Breast epithelium (tissue), 4 donors: Measurements from ENCODE around the gene CEACAM16. TPM values are rescaled to one million over a fixed set of nuclear protein-coding genes. Genes with fewer than 3 reads are reported as not detected.
A peak's percentile ranks its signal among the peaks of the same experiment; 100 is the strongest.

Experiments
- DNase-seq, 2 donors: peaks; one replicate each; pipeline ENCODE4 v3.0.0-alpha.2; 2019; ENCODE audit warnings: low spot score in 2 of 2
- H3K27ac ChIP-seq, 2 donors: fragments of 200-600 bp; sonication (generic) in 1 of 2; one replicate each; pipeline ENCODE4 v1.5.1; 2016 to 2019; ENCODE audit warnings: mild to moderate bottlenecking in 1 of 2
- H3K27me3 ChIP-seq, 2 donors: fragments of 200-600 bp; sonication (generic) in 1 of 2; one replicate each; pipeline versions ENCODE4 v1.5.1 to v1.6.0; 2017 to 2019; ENCODE audit warnings: control low read depth in 1 of 2, mild to moderate bottlenecking in 1 of 2
- H3K36me3 ChIP-seq: fragments of 200-600 bp; one replicate; pipeline ENCODE4 v1.5.1; 2019
- H3K4me1 ChIP-seq, 2 donors: fragments of 200-600 bp; sonication (generic); one replicate each; pipeline ENCODE4 v1.5.1; 2016 to 2019; ENCODE audit warnings: control low read depth in 1 of 2
- H3K4me3 ChIP-seq, 3 donors: fragments of 200-600 bp; sonication (generic); 1 replicate in 2 of 3; 2 replicates in 1 of 3; pipeline ENCODE4 v1.5.1; 2016 to 2019; ENCODE audit warnings: mild to moderate bottlenecking in 3 of 3, moderate library complexity in 2 of 3
- H3K9me3 ChIP-seq, 2 donors: fragments of 200-600 bp; sonication (generic) in 1 of 2; one replicate each; pipeline ENCODE4 v1.5.1; 2016 to 2019; ENCODE audit warnings: control low read depth in 1 of 2
- CTCF ChIP-seq, 3 donors: fragments of 450-650 bp; IDR thresholded peaks; one replicate each; pipeline ENCODE4 v1.5.1; 2016 to 2017; ENCODE audit warnings: antibody characterized with exemption in 3 of 3, mild to moderate bottlenecking in 3 of 3, moderate library complexity in 3 of 3
- POLR2A ChIP-seq: fragments of 450-650 bp; IDR thresholded peaks from one replicate; pipeline ENCODE4 v1.6.1; 2016; ENCODE audit warnings: antibody characterized with exemption, mild to moderate bottlenecking, moderate library complexity
- POLR2AphosphoS5 ChIP-seq, 3 donors: sonication (generic); formaldehyde crosslinking; IDR thresholded peaks; one replicate each; pipeline ENCODE4 v1.6.1; 2017; ENCODE audit warnings: antibody characterized with exemption in 3 of 3
- intact Hi-C: fragments of 100-400 bp; cut with DNase I; formaldehyde crosslinking; loops from one replicate; pipeline ENCODE4 v1.15.1; 2023; ENCODE audit warnings: low total_unique reads
- total RNA-seq, 3 donors: library from RNA; depleted of rRNA; stranded (reverse); fragments of >200 nt; gene quantifications; one replicate each; pipeline ENCODE4 v1.1.0, GENCODE V29; 2016

The CEACAM16 gene
- total RNA-seq, 3 donors from 2014 or later, result not detected

- peaks cover 18 to 27% of the 10 kb centered on the region in 2 donors for H3K4me1 ChIP-seq
Observed at GRCh38 chr19:44742330-44743061, 43.5 kb downstream of the CEACAM16 start.

GRCh38 chr19:44744871-44745332 is 46.0 kb downstream of the CEACAM16 start:
- Histone ChIP-seq H3K4me1 (peaks cover 22 to 23% of the 10 kb centered on the region in 2 donors), H3K4me3 (peak overlapping the region in 1 of 3 donors; percentile 26), H3K36me3 (no peaks in the 10 kb centered on the region), H3K27ac (peak overlapping the region; percentile 91 to 96), H3K27me3 (no peaks in the 10 kb centered on the region), H3K9me3 (no peaks in the 10 kb centered on the region)
- no peak for DNase-seq
- TF ChIP-seq POLR2A (no peak), POLR2AphosphoS5 (IDR thresholded peaks at IDR 0.05) (no peak), CTCF (IDR thresholded peaks at IDR 0.05) (no peak)
- intact Hi-C loops, result no loop called here

More at GRCh38 chr19:44742330-44743061, 43.5 kb downstream of the CEACAM16 start:
- Histone ChIP-seq H3K27ac (peak overlapping the region; percentile 94 to 96), H3K27me3 (no peaks in the 10 kb centered on the region), H3K36me3 (no peaks in the 10 kb centered on the region), H3K4me3 (peak overlapping the region in 1 of 3 donors; percentile 43), H3K9me3 (no peaks in the 10 kb centered on the region)
- no peak for DNase-seq
- intact Hi-C loops, result no loop called here
- TF ChIP-seq POLR2AphosphoS5 (IDR thresholded peaks at IDR 0.05), result no peak
- no peak for TF ChIP-seq POLR2A
- peak in 1 of 3 donors; percentile 15 for TF ChIP-seq CTCF (IDR thresholded peaks at IDR 0.05)

- H3K4me1 ChIP-seq, result peaks cover 22 to 28% of the 10 kb centered on the region in 2 donors
- intact Hi-C loops, result no loop called here
- H3K27me3 ChIP-seq, result no peaks in the 10 kb centered on the region
- H3K27ac ChIP-seq, result peak overlapping the region; percentile 91 to 96
- H3K4me3 ChIP-seq, result peak overlapping the region in 1 of 3 donors; percentile 26
- peak; percentile 51 to 66 for DNase-seq
- H3K36me3 ChIP-seq, result no peaks in the 10 kb centered on the region
- H3K9me3 ChIP-seq, result no peaks in the 10 kb centered on the region
- TF ChIP-seq POLR2AphosphoS5 (IDR thresholded peaks at IDR 0.05) (peak in 2 of 3 donors; percentile 45 to 50), POLR2A (no peak)
Observed at GRCh38 chr19:44745341-44745831, 46.4 kb downstream of the CEACAM16 start.

- DNase-seq, result no peak
- Histone ChIP-seq H3K36me3 (no peaks in the 10 kb centered on the region), H3K27ac (peak overlapping the region; percentile 91 to 96), H3K4me3 (peak overlapping the region in 1 of 3 donors; percentile 26), H3K4me1 (peaks cover 22 to 28% of the 10 kb centered on the region in 2 donors), H3K27me3 (no peaks in the 10 kb centered on the region), H3K9me3 (no peaks in the 10 kb centered on the region)
- intact Hi-C loops, result no loop called here
- TF ChIP-seq POLR2A (no peak), CTCF (IDR thresholded peaks at IDR 0.05) (no peak), POLR2AphosphoS5 (IDR thresholded peaks at IDR 0.05) (no peak)
Observed at GRCh38 chr19:44745887-44746600, 47.1 kb downstream of the CEACAM16 start.

- intact Hi-C loops, result no loop called here
- Histone ChIP-seq H3K27me3 (no peaks in the 10 kb centered on the region), H3K4me1 (peaks cover 22% of the 10 kb centered on the region in 2 donors), H3K27ac (peak overlapping the region; percentile 91 to 96), H3K9me3 (no peaks in the 10 kb centered on the region), H3K4me3 (peak overlapping the region in 1 of 3 donors; percentile 95), H3K36me3 (no peaks in the 10 kb centered on the region)
- DNase-seq, result no peak
- TF ChIP-seq CTCF (IDR thresholded peaks at IDR 0.05), result no peak
- no peak for TF ChIP-seq POLR2AphosphoS5 (IDR thresholded peaks at IDR 0.05)
- no peak for TF ChIP-seq POLR2A
Observed at GRCh38 chr19:44746616-44746945, 47.6 kb downstream of the CEACAM16 start.
